SW480 (cell line): ENCODE results near the gene SPINK4.

Experiments used
- DNase-seq: peaks from one replicate; pipeline ENCODE4 v3.0.0-alpha.2; 2016; ENCODE audit warnings: low spot score

The SPINK4 gene

DNA sequence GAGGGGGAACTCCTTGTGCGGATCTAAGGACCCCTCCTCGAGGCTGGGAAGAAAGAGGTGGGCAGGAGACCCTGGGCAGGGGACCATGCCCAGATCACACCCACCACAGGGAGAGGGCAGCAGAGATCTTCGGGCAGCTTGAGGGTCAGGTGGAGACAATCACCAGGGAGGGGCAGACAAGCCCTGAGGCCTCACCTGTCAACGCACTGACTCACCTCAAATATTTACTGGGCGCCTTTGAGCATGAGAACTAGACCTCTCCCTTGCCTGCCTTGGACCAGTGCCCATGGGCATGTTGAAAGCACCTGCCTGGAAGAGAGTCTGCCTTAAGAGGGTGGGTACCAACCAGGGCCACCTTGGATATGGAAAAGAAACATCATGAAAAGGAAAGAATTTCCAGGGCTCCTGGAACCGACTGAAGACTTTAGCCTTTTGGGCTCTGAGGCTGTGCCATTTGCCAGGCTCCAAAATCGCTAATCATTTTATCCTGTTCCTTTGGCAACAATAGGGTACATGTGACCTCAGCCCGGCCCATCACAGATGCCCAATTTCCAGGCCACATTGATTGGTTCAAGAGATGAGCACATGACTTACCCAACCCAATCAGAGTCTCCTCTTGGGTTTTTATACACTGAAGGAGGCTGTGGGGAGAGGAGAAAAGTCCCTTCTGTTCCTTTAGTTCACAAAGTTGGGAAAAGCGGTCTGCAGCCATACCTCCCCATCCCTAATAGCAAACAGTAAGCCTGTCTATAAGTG is 10.4 kb upstream of the SPINK4 start:
- peak; percentile 94 for DNase-seq

DNA sequence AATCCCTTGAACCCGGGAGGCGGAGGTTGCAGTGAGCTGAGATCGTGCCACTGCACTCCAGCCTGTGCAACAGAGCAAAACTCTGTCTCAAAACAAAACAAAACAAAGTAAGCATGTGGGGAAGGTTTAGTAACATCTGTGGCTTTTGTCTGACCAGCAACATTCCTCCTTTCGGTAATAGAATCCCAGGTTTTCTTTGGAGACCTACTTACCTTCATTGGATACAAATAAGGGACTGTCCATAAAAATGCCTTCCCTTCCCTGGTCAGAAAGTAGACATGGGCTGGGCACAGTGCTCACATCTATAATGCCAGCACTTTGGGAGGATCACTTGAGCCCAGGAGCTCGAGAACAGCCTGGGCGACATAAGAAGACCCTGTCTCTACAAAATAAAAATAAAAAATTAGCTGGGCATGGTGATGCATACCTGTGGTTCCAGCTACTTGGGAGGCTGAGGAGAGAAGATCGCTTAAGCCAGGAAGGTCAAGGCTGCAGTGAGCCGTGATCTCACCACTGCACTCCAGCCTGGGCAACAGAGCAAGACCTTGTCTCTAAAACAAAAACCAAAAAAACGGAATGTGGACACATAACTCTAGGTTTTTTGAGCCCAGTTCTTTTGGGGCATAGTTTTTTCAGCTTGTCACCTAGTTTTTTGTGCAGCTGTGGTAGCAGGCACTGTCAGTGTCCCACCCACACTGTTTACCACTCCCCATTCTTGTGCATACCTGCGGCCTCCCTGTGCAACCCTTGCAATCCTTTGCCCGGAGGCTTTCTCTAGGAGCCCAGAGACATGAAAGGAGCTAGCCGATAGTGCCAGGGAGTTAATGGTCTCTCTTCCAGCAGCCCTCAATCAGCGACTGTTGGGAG is 9.0 kb upstream of the SPINK4 start:
- peak; percentile 88 for DNase-seq

DNA sequence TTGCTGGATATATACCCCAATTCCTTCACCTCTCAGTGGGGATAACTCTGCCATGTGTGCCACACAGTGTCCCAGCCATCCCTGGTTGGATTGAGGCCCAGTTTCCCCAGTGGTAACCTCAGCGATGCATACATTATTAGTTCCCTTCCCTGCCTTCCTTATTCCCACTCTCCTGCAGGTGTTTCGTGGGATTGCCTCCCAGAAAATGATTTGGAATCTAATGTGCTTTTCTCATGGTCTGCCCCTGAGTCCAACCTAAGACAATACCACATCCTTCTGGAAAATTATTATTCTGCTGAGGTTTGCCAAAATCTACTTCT is 8.4 kb upstream of the SPINK4 start:
- no peak for DNase-seq

DNA sequence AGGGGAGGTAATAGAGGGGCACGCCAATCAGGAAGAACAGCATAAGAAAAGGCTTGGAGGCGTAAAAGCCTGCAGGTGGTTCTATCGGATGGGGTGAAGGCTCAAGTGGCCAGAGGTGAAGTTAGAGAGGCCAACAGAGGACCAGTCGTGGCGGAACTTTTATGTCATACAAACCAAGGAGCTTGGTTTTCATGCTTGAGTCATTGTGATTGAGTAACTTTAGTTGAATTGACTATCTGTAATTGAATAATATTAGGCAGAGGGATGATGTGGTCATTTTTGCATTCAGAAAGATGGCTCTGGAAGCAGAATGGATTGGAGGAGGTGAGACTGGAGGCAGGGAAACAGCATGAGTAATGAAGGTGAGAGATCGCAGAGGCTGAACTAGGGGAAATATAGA is 7.2 kb upstream of the SPINK4 start:
- DNase-seq = no peak

DNA sequence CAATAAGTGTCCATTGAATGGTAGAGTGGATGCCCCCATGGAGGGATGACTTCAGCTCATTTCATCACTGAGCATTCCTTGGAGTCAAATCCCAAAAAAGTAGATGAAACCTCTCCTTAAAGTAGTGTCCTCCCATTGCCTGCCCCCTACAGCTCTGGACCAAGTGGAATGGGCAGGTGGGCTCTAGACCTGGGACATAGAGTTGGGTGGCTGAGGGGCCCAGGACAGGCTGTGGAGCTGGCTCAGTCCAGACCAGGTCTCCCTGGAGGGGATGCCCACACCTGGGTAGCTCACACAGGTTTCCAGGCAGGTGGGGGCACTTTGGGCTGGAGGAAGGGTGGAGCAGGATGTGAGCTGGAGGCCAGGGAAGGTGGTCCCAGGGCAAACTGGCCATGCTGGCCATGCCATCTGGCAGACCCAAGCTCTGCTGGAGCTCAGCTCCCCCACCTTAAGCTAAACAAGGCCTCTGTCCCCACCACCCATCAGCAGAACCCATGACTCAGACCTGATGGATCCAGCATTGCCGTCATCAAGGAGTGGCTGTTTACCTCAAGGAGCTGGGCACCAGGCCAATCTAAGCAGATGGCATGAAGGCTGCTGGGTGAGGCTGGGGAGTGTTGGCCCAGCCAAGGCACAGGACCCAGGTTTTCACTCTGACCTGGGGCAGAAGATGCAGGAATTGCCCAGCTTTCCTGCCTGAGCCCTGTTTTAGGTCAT is 6.2 kb upstream of the SPINK4 start:
- peak; percentile 73 for DNase-seq

DNA sequence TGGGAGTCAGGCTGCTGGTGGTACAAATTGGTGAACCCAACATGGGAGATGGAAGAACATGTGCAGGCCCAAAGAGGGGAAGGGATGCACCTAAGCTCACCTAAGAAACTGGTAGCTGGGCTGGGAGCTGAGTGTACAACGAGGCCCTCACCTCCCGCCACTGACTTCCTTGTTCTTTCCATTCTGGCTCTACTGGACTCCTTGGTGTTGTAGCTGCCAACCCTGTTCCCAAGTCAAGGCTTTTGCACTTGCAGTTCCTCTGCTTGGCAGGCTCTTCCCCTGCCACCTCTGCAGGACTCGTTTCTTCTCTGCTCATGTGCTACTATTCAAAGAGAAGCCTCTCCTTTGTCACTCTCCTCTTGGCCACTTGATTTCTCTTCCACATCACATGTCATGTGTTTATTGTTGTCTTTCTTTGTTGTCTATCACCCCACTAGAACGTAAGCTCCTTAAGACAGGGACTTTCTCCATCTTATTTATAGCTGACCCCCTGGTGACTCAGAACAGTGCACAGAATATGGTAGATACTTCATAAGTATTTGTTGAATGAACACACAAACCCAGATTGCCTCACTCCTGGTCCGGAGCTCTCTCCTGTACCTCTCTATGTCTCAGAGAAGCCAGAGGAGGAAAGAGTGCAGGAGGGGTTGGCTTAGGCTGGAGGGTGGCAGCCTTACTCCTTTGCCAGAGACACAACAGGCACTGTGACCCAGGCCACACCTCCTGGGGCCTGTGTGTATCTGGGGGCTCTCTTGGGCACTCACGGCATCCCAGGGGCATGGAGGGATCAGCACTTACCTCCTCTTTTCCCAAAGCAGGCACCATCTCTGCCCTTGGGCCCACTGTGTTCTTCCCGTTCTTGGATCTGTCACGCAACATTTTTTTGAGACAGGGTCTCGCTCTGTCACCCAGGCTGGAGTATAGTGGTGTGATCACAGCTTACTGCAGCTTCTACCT is 5.2 kb upstream of the SPINK4 start:
- no peak for DNase-seq

DNA sequence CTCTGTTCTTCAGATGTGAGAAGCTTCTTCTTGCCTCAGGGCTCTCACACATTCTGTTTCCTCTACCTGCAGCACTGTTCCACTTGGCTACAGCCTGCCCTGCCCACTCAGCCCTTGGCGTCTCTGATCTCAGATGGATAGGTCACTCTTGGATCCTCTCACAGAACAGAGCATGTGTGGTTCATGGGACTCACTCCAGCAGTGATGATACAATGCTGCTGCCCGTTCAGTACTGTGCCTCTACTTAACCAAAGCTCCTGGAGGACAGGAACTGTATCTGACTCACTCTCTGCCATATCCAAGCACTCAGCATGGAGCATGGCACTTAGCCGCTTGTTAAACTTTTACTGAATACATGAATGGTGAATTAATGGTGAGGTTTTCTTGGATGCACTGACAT is 3.4 kb upstream of the SPINK4 start:
- DNase-seq = no peak

DNA sequence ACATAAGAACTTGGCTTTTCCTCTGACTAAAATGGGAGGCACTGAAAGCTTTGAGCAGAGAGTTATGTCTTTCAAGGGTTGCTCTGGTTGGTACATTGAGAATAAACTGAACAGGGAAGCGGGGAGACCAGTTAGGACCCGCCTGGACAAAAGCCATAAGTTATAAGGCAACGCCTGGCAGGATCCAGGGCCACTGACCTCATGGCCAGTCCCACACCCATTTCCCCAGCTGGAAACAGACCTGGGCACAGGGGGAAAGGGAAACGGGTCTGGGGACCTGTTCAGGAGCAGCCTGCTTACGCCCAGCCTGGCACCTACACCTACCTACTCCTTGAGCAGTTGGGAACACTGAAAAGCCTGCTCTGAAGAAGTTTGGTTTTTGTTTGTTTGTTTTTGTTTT is 1.3 kb downstream of the SPINK4 start:
- no peak for DNase-seq

DNA sequence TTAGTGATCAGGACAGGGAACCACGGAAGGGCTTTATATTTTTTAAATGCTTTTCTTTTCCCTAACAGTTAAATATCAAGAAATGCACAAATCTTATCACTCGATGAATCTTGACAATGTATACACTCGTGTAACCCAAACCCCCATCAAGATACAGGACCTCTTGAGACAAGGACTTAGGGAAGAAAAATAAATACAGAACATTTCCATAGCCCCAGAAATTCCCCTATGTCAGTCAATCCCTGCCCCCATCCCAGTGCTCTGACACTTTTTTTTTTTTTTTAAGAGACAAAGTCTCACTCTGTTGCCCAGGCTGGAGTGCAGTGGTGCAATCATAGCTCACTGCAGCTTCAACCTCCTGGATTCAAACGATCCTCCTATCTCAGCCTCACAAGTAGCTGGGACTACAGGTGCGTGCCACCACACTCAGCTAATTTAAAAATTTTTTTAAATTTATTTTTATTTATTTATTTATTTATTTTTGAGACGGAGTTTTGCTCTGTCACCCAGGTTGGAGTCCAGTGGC is 2.7 kb downstream of the SPINK4 start:
- no peak for DNase-seq

DNA sequence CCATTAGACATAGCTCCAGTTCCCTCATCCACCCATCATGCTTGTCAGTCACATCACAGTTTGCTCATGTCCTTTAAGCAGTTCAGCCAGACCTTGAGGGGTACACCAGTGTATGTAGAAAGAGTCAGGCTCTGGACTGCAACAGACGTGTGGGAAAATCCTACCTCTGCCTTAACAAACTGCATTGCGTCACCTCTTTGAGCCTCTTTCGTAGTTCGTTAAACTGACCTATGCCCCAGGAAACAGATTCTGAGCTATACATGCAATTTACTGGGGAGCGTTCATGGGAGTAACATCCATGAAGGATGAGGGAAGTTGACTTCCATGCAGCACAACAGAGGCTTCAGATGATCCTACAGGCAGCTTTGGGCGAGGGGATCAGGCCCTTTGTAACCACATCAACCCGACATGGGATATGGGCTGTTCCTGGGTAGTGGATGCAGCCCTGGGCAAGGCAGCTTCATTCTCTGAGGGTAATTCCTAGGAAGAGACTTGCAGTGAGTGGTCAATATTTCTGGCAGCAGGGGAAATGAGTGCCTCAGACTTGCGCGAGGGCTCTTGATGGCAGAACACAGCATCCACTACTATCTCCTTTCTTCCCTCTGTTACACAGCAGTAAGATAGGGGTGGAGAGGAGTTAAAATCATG is 4.3 kb downstream of the SPINK4 start:
- DNase-seq = no peak

DNA sequence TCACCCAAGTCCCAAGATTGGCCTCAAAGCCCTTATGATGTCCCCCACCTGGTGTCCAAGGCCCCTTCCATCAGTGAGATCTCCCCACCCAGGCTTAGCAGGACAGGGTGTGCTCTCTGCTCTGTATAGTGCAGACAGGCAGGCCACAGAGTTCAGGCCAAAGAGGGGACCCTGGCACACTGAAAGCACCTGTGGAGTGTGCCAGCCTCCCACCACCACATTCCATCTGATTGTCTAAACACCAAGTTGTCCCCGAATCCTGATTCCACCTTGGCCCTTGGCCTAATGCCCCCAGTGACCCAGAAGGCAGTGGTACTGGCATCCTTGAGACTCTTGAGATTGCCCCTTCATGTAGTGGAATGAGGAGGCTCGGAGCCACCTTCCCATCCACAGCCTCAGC is 5.4 kb downstream of the SPINK4 start:
- no peak for DNase-seq

DNA sequence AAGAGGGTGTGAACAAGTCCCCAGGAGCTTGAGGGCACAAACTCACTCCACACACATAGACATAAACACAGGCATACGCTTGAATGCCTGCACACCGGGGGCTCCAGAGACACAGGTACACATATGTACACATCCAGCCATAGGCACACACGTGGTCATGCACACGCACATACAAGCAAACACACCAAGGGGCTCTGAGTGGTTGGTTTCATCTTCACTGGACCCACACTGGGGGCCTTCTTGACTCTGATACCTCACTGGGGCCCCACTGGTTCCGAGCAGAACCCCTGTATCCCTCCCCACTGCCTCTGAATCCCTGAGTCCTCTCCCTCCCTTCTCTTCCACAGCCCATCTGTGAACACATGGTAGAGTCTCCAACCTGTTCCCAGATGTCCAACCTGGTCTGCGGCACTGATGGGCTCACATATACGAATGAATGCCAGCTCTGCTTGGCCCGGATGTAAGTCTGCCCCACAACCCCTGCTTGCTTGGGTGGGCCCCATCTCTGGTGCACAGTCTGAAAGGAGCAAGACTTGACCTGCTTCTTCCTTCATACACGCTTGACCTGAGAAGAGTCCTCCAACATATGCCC is 6.4 kb downstream of the SPINK4 start:
- no peak for DNase-seq

DNA sequence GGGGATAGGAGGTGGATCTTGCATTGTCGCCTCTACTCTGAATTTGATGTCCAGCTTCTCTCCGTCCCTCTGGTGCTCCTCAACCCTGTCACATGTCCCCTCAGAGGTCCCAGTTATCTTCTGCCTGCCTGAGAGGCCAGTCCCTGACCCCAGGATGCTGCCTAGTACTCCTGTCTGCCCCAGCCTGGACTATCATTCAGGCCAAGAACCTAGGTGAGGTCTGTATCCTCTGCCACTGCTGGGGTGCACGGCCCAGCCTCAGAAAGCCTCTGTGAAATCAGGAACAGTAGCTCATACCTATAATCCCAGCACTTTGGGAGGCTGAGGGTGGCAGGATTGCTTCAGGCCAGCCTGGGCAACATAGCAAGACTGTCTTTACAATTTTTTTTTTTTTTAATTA is 8.6 kb downstream of the SPINK4 start:
- DNase-seq = no peak

DNA sequence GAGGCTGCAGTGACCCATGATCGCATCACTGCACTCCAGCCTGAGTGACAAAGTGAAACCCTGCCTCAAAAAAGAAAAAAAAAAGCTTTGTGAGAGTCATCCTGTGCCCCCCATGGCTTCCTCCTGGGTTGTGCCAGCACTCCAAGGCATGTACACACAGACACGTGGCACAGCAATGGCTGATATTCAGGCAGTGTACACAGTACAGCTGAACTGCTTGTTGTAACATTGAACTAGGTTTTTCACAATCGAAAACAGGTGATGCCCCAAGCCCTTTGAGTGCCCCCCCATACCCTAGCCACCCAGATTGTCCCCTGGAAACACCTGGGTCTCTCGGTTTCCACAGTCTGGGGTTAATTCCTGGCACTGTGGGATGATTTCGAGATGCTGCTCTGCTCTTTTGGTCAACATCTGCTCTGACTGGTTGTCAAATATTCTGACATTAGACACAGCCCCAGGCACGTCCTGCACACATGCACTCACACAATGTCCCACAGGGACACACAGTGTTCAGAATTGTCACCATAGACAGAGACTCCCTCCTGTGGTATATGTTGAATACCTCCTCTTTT is 9.2 kb downstream of the SPINK4 start:
- no peak for DNase-seq

DNA sequence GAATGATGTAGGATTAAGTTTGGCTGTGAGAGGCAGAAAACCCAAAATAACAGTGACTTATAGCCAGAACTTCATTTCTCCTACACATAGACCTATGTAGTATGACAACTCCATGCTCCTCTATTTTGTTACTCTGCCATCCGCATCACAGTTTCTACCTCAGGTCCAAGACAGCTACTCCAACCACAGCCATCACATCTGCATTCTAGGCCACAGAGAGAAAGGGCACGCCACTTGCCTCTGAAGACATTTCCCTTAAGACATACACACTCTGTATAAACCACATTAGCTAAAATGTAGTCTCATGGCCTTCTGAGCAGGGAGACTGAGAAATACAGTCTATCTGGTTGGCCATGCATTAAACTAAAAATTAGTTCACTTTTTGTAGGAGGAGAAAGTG is 10.0 kb downstream of the SPINK4 start:
- no peak for DNase-seq

DNA sequence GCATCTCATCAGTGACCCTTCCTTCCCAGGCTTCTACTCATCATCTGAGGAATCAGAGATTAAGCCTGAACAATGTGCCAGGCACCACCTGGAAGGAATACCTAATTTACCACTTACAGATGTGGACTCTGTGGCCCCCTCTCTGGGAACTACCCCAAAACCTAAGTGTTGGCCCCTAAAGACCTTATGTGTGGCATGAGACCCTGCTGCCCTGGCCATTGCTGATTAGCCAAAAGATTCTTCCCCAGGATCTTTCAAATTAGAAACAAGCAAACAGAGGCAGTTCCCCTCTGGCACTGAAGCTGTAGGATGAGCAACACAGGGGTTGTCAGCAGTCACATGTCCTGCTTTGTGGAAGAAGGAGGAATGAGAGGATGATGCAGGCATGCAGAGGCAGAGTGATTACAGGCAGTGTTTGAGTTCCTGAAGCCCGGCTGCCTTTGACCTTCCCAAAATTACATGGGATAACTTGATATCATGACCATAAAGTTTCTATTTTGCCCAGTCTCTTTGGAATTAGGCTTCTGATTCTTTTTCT is 10.6 kb downstream of the SPINK4 start:
- no peak for DNase-seq

DNA sequence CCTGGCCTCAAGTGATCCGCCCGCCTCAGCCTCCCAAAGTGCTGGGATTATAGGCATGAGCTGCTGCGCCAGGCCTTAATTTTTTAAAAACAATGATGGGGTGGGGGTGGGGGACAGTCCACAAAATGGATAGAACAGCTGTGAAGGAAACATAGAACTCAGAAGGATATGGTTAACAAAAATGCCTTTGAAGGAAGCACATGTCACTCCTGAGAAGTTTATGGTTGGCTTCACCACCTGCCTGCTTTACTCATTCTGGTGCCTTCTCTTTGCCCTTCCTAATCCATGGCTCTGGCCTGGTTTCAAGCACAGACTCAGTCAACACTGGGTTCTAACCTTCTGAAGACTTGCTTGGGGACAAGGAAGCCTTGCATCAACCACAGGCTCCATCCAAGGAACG is 14.2 kb downstream of the SPINK4 start:
- no peak for DNase-seq

DNA sequence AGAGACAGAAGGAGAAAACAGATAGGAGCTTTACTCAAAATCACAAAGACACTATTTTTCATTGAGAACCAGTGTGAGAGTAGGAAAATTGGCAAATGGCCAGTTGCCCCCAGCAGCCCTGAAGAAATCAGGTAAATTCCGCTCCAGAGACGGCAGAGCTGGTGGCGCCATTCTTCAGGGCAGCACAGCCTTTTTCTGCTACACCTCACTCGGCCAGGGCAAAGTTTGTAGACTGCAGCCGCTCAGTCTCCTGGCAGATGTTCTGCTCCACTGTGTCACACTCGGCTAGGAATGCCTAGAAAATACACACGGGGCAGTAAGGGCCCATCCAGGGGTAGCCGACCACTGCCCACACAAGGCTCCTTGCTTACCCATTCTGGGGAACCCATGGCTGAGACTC is 15.0 kb downstream of the SPINK4 start:
- DNase-seq = no peak

DNA sequence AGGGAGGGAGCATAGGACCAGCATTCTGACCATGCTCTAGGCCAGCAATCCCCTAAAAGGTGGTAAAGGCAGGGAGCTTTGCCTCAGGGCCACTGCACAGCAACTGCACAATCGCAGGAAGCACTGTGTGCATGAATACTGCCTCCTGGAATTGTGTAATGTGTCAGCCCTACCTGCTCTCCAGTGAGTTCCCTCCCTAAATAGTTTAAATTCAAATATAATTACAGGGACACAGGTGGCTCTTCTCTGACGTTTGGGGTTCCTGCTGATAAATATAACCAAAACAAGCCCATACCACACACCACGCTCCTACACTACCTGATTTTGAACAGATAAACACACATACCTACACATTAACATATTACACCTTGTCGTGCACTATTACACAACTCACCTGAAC is 15.5 kb downstream of the SPINK4 start:
- no peak for DNase-seq

DNA sequence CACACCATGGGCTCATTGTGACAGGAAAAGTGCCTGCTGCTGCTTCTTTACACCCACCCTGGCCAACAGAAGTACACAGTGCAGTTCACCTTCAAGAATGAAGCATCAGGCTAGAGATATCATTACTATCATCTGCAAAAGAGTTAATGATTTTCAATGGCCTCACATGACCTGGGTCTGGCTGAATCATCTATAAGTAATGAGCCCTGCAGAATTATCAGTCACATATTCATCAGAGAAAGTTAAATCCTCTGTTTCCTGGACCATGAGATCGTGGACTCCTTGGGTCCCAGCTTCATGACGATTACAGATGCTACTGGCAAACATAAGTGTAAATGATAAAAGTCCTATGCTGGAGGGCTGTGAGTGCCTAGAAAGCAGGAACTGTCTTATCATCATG is 16.3 kb downstream of the SPINK4 start:
- DNase-seq = no peak
